Adrenal gland (tissue), 5 donors: ENCODE data around the gene KRT81.

Source experiments
- CTCF ChIP-seq, 6 experiments: fragments of 450-650 bp in 4 of 6; fragments of 200-600 bp in 2 of 6; sonication (generic) in 1 of 6; IDR thresholded peaks; 1 replicate in 5 of 6; 2 replicates in 1 of 6; pipeline versions ENCODE4 v1.5.1 to v1.8.0; 2016 to 2021; ENCODE audit warnings: antibody characterized with exemption in 6 of 6, mild to moderate bottlenecking in 2 of 6, moderate library complexity in 1 of 6
- POLR2A ChIP-seq, 2 donors: fragments of 450-650 bp; IDR thresholded peaks; one replicate each; pipeline ENCODE4 v1.6.1; 2017; ENCODE audit warnings: antibody characterized with exemption in 2 of 2, mild to moderate bottlenecking in 2 of 2, moderate library complexity in 1 of 2
- donor health status: DM: no; HTN: no; CAD: no.

GRCh38 chr12:52285172-52285745 is 6.1 kb downstream of the KRT81 start:
- TF ChIP-seq CTCF (IDR thresholded peaks at IDR 0.05): no peak
- TF ChIP-seq POLR2A (IDR thresholded peaks at IDR 0.05): no peak
